Islet precursor cell (in vitro differentiated cells): Measurements from ENCODE around the gene NPHP4.

ENCODE experiments used
- DNase-seq: peaks from one replicate; pipeline ENCODE4 v3.0.0-alpha.2; 2018

Gene NPHP4

DNA sequence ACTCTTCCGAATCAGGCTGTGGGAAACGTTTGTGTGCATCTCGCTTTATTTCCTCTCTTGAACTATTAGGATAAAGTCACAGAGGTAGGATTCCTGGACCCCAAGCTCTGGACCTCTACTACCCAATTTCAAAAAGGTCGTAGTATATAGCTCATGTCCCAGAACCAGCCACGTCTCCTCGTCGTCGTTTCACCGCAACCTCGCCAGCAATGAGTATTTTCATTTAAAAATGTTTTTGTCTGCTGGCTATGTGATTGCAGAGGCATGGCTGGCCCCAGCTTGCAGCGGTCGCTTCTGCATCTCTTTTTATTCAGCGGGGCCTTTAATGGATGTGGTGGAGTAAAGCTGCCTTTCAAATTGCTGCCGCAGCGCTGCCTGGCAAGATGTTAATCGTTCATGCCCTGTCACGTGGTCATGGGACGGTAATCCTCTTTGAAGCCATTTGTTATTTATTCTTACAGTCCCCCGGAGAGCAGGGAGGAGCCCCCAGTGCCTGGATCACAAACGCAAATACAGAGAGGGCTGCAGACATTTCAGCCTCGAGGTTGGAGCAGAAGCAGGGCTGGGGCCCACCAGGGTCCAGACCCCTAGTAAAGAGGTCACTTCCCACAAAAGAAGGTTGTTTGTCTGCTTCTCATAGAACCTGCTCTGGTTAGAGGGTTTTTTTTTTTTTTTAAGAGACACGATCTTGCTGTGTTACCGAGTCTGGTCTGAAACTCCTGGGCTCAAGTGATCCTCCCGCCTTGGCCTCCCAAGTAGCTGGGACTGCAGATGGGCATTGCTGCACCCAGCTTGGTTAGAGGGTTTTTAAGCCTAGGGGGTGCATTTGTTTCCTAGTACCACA is 11.6 kb upstream of the NPHP4 start:
- DNase-seq, result no peak

DNA sequence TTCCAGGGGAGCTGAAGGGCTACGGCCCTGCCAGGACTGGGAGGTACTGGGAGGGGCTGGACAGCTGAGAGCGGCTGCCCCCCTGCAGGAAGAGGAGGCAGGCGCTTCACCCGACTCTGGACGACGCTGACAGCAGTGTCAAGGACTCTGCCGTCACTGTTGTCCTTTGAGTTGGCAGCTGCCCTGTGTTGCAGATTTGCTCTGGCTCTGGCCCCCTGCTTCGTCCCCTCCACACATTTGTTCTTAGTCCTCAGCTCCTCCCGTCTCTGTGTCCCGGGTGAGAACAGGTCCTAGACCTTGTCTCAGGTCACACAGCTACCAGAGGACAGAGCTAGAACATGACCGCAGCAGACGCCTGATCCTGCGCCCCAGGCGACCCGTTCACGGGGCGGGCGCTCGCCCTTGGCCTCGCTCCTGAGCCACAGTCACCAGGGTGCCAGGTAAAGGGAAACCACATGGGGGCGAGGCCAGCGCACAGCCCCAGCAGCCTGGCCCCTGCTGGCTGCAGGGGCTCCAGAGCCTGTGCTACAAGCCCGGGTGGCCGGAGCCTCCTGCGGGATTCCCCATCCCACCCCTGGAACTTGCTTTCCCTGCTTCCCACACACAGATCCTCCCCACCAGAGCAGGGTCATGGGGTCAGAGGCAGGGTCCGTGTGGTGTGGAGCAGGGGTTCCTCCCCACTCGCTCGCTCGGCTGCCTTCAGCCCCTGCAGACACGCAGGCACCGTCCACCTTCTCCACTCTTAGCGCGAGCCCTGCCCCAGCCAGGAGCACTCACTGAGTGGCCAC is 10.7 kb upstream of the NPHP4 start:
- DNase-seq, result no peak

DNA sequence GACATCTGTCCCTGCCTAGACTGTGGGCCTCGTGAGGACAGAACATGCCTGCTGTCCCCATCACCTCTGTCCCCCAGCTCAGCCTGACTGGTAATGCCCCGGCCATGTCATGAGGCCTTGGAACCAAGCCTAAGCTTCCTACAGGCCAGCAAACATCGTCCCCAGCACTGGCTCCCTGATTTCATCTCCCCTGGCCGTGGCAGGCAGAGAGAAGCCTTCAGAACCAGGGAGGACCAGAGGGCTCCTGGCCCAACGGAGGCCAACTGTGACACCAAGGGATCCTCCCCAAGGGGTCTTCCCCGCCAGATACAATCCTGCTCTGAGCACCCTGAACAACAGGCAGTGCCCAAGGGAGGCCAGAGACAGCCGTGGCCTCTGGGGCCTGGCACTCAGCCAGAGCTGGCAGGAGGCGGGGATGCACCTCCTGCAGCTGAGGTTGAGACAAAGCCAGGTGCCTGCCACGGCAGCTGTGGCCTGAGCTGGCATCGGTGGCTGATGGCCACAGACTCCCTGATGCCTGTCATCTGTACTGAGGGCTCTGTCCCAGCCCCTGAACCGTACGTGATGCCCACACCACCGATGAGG is 9.9 kb upstream of the NPHP4 start:
- no peak for DNase-seq

DNA sequence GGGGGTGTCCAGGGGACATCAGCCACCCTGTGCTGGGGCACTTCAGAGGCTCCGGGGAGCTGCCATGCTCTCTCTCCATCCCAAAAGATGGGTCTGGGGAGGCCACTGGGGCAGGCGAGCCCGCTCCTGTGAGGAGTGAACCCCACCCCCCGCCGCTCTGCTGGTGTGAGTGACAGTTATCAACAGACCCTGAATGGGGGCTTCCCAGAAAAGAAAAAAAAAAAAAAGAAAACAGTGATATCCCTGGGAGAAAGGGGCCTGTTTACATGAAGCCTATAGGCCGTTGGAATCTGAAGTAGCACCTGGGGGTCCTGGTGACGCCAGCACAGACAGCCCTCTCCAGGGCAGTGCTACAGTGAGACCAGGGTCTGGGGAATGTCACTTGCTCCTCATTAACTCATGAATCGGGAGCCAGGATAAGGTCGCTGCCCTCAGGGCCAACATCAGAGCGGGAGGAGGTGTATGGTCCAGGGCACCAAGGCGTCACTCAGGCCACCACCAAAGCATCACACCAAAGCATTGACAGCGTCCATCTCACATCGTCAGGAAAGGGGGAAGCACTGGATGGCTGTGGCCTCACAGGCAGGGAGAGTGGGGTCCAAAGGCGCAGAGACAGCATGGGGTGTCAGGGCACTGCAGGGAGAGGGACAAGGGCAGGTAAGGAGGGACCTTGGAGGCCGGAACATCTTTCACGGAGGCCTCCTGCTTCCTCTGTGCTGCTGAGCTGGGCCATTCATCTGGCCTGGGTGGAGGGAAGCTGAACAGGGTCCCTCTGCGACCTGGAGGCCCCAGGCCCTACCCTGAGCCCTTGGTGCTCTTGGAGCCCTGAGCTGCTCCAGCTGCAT is 8.4 kb upstream of the NPHP4 start:
- DNase-seq, result no peak

DNA sequence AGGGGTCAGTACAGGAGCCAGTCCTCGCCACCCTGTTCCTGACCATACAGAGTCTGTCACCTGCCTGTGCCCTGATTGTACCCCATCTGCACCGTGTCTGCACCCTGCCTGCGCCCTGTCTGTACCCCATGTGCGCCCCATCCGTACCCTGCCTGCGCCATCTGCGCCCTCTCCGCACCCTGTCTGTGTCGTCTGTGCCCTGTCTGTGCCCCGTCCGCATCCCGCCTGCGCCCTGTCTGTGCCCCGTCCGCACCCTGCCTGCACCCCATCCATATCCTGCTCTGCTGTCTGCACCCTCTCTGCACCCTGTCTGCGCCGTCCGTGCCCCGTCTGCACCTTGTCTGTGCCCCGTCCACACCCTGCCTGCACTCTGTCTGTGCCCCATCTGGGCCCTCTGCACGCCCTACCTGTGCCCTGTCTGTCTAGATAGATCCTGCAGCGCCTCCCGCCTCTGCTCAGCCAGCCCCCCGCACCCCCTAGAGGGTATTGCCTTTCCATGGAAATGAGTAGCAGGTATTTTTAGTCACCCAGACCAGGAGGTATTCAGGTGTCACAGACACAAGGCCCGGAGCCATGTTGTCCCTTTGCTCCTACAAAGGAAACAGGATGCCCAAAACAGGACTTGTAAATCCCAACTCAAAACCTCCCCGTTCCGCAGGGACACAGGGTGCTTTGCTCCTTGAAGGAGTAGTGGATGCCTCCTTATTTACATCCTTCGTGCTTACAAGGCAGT is 7.7 kb upstream of the NPHP4 start:
- DNase-seq, result no peak

DNA sequence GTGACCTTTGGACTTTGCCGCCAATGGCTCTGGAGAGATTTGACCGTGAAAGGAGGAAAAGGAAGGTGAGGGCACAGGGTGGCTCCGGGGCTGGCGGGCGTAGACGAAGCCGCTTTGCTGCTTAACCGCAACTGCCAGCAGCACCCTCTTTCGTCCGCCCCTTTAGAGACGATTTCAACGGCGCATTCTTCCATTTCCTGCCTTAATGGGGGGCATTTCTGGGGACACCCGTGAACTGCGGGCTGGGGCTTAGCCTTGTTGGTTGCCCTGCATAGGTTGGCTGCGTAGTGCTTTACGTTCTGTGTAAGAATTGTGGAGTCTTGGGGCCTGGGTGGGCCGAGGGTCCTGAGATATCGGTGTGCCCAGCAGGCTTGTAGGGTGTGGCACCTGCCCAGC is 6.7 kb upstream of the NPHP4 start:
- no peak for DNase-seq

DNA sequence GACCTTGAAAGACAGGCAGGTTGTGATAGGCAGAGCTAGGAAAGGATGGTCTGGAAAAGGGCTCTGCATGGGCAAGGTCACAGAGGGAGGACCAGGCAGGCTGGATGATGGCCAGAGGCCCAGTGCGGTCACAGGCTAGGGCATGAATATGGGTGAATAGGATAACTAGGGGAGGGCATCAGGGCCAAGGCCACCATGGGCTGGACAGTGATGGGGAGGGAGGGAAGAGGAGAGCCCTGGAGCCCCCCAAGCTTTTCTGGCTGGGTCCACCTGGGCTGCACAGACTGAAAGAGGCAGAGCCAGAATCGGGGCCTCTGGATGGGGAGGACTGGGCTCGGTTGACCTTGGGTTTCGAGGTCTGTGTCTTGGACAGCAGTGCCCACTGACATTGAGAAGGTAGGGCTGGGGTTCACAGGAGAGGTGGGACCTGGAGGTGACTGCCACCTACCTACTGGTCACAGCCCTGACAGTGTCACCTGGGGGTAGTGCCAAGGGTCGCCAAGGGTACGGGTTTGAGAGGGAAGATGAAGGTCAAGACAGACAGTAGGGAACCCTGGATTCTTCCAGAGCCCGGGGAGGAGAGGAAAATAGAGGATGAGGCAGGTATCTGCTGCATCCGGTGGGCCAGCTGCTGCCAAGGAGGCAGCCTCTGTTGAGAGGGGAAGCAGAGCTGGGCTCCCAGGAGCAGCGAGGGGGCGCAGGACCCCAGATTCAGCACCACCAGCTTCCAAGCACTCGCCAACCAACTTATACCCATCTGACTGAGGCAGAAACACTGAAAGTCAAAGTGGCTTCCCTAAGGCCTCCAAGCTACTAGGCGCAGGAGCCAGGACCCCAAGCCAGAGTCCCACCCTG is 6.1 kb upstream of the NPHP4 start:
- DNase-seq, result no peak

DNA sequence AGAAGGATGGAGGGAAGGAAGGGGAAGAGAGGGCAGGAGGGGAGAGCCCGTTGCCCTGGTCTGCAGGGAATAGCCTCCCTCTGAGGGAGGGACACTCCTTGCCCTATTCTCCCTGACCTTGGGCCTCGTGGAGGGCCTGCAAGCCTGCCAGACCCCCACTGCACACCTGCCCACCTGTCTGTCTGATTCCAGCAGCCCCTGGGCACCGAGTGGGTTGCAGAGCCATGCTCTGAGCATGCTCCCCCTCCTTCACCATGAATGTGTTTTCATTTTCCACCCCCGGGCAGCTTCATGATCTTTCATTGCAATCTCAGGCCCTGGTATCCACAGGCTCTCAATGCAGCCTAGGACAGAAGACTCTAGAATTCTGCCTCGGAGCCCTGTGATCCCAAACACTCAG is 5.1 kb upstream of the NPHP4 start:
- DNase-seq, result no peak

DNA sequence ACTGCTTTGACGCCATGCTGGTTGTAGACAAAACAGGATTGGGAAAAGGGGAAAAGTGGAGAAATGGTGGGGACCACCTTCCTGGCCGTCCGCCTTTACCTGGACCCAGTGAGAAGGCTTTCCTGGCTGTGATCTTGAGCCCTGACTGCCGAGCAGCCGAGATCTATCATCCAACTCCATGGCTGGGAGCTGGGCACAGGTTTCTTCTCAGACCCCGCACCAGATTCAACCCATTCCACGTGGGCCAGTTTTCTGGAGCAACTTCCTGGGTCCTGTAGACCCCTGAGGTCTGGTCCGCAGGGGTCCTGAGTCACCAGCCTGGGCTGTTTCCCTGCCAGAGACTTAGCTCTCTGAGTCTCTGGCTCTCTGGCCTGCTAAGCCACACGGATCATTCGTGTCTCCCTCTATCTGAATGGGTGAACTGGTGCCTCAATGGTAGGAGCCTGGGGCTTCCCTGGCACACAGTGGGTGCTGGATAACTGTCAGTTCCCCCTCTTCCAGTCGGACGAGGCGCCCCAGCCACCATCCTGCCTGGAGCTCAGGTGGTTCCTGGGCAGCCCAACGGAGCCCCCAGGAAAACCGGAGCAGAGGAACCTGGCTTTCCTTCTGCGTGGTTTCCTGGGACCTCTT is 4.5 kb upstream of the NPHP4 start:
- DNase-seq, result no peak

DNA sequence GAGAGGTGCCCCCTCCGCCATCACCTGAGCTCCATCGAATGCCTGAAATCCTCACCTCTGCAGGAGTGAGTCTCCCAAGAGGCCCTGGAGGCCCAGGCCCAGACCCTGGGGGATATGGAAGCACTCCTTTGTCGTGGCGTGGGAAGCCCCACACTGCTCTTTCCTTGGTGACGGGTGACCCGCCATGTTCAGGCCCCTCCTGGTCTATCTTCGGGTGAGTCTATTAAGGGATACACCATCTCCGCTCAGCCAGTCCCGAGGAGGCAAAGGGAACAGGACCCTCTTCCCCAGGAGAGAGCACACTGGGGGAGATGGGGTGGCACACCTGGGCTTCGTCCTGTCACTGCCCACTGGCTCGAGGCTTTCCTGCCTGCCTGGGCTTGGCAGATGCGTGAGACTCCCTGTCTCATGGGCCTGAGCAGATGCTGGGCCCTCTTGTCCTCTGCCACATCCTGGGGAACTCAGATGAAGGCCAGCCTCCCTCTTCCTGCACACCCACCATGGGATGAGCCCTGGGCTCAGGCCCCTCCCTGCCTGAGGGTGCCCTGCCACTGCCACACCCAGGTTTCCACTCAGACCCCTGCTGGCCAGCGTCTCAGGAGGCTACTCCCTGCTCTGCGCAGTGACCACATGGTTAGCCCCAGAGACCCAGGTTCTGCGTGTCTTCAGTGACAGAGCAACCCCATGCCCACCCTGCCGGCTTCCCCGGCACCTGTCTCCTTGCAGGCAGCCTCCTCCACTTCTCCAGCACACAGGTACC is 3.8 kb upstream of the NPHP4 start:
- no peak for DNase-seq

DNA sequence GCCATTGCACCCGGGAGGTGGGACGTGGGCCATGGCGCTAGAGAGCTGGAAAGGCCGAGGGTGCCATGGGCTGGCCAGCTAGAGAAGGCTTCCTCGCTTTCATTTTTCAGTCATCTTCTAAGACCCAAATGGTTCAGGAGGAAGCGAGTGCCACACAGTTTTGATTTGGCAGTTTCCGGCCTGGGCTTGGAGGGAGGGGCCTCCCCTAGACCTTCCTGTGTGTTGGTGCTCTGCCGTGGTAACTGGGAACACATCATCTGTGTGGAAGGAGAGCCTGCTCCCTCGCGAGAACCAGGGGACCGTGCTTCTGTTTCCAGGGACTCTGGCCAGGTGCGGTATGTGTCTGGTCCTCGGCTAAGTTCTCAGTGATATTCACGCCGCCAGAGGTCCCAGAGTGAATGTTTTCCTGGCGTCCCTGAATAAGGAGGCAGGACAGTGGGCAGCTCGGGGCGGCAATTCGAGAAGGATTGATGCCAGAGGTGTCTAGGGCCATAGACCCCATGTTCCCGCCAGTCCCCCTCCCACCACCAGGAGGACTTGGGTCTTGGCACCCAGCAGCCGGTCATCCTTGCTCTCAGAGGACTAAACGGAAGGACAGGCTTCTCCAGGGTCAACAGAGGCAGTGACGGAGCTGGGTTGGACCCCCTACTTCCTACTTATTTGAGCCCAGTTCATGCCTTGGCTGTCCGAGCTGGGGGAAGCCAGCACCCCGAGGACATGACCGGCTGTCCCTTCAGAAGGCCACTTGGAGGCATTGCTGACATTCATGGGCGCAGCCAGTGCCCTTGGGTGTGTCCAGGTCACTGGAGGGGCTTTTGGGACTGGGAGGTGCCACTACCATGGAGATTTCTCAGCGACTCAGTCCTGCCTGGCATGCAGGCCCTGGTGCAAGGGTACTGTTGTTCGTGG is 2.7 kb upstream of the NPHP4 start:
- no peak for DNase-seq

DNA sequence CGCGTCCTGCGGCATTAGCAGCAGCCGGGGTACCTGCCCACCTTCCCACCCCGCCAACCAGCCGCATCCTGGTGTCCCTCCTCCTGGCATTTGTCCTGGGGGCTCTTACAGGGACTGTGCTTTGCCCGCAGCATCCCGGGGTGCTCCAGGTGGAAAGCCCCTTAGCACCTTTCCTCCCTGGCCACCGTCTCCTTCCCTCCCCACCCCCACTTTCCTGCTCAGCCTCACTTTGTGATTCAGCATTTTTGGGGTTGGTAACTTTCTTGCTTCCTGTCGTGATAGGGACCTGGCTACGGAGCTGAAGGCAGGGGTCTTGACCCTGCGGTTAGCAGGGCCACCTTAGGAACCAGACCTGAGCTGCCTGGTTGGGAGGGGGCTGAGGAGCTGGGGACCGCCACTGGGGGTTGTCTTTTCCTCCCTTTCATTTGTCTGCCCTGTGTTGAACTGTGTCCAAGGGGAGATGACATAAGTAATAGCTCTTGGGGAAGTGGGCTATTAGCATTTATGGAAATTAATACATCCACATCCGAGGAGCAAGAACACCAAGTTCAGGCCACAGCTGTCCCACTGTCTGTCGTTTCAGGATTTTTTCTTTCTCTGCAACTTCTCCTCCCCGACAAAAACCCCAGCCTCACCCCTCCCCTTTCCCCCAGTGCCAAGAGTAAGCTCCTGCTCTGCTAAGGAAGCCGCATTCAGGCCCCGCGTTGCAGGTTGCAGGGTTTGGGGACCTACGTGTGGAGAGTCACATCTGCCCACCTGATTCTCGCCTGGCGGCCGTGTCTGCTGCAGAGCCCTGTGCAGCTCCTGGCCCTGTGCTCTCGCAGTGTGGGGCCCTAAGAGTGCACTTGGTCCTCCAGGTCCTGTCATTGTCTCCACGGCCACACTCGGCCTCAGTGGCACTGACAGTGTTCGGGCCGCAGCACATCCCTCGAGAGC is 1.6 kb upstream of the NPHP4 start:
- peak; percentile 54 for DNase-seq

DNA sequence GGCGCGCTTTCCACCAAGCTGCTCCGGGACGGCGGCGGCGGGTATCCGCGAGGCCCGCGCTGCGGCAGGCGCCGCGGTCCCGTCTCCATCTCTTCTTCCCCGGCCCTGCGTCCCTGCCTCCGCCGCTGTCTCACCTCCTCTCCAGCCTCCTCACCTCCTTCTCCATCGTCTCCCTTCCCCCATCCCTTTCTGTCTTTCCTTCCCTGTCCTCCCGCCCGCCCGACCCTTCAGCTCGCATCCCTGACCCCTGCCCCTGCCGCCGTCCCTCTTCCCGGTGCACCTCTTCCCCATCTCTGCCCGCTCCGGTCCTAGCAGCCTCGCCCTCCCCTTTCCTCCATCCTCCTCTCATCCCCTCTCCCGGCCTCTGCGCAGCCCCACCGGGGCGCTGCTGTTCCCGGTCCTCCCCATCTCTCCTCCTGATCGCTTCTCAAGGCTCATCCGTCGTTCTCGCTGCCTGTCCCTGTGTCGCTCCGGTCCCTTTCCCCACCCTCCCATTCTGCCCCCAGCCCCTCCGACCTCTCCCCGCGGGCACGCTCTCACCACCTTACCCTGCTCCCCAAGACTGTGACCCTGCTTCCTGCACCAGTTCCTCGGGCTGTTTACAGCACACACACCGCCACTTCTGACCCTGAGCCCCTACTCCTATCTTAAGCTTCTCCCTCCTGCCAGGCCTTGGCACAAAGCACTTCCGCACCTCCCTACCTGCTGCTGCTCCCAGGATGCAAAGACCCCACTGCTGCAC is 760 bp upstream of the NPHP4 start:
- peak; percentile 51 for DNase-seq

DNA sequence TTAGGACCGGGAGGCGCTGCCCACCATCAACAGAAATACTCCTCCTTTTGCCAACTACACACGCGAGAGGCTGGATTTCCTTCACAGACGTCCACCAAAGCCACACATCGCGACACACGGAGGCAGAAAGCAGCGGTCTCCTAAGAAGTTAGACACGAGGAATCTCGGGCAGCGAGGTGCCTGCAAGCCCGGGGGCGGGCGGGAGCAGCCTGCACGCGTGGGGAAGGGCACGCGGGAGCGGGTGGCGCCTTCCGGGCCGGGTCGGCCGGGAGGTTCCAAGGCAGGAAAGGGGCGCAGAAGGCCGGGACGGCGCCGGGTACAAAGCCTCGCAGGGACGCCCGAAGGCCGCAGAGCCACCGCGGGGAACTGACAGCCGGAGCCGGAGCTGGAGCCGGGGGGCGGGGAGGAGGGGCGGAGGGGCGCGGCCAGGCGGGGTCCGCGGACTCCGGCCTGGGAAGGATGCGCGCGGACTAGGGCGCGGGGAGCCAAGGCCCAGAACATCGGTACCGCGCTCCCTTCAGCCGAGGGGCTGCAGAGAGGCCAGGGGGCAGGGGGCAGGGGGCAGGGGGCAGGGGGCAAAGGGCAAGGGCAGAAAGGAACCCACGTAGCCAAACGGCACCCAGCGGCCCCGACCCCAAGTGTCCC is 722 bp downstream of the NPHP4 start:
- DNase-seq, result peak; percentile 62

DNA sequence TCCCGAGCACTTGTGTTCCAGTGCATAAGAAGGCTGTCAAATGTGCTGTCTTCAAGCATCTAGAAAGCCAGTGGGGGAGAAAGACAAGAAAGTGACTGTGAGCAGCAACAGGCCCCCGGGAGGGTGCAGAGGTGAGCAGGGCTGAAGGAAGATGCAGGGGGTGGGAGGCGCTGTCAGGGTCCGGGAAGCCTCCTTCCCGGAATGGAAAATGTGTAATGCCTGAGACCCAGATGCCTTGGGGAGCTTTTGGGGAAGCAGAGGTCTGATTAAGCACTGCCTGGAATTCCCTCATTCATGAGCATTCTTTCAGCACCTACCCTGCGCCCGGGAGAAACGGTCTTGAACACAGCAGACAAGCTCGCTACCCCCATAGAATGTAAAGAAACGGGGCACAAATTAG is 1.3 kb downstream of the NPHP4 start:
- peak; percentile 56 for DNase-seq

DNA sequence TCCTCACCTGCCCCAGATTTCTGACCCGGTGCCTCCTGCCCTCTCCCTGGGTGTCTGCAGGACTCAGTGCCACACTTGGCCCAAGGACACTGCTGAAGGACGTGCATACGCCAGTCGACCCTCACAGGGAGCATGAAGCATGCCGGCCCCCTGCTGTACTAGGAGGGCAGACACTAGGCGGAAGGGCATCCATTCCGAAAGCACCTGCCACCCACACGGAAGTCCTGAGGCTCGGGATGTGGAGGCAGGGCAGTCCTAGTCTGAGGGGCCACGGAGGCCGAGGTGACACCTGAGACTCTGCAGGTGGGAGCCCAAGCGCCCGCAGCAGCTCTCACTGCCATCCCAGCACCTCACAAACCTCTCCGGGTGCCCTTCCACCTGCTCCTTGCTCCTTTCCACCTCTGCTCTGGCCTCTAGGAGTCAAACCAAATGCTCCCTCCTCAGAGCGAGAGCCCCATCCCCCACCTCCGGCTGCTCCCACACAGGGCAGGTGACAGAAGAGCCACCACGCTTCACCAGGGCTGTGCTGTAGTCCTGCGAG is 2.4 kb downstream of the NPHP4 start:
- no peak for DNase-seq
